Hepatocyte (in vitro differentiated cells): ENCODE data around the gene PDSS2. TPM values are rescaled to one million over a fixed set of nuclear protein-coding genes. Genes with fewer than 3 reads are reported as not detected.

Experiments used
- DNase-seq: peaks from one replicate; pipeline ENCODE4 v3.0.0-alpha.2; 2016; ENCODE audit warnings: low spot score
- H2AFZ ChIP-seq: fragments of 200-600 bp; sonication (generic); 2 replicates; pipeline ENCODE4 v1.6.0; 2016; ENCODE audit warnings: antibody characterized with exemption, mild to moderate bottlenecking
- H3K27ac ChIP-seq: fragments of 200-600 bp; sonication (generic); 2 replicates; pipeline ENCODE4 v1.5.1; 2016; ENCODE audit warnings: mild to moderate bottlenecking
- H3K27me3 ChIP-seq: fragments of 200-600 bp; sonication (generic); 2 replicates; pipeline ENCODE4 v1.6.1; 2016
- H3K36me3 ChIP-seq: fragments of 200-600 bp; sonication (generic); replicated peaks from 2 replicates; pipeline ENCODE4 v1.5.1; 2016; ENCODE audit warnings: low read depth; ENCODE audit not compliant: insufficient read depth
- H3K4me1 ChIP-seq: fragments of 200-600 bp; sonication (generic); 2 replicates; pipeline ENCODE4 v1.5.1; 2016; ENCODE audit warnings: mild to moderate bottlenecking, moderate library complexity; ENCODE audit not compliant: insufficient read depth
- H3K4me2 ChIP-seq: fragments of 200-600 bp; sonication (generic); 2 replicates; pipeline ENCODE4 v1.6.0; 2016
- H3K4me3 ChIP-seq: fragments of 200-600 bp; sonication (generic); 2 replicates; pipeline ENCODE4 v1.5.1; 2016; ENCODE audit warnings: mild to moderate bottlenecking
- H3K79me2 ChIP-seq: fragments of 200-600 bp; sonication (generic); 2 replicates; pipeline ENCODE4 v1.6.0; 2017; ENCODE audit warnings: mild to moderate bottlenecking
- H3K9me2 ChIP-seq: fragments of 200-600 bp; sonication (generic); replicated peaks from 2 replicates; pipeline ENCODE4 v1.6.0; 2017; ENCODE audit warnings: mild to moderate bottlenecking; ENCODE audit not compliant: insufficient read depth
- H3K9me3 ChIP-seq: fragments of 200-600 bp; sonication (generic); 2 replicates; pipeline ENCODE4 v1.5.1; 2016; ENCODE audit warnings: low read depth, mild to moderate bottlenecking
- H4K20me1 ChIP-seq: fragments of 200-600 bp; sonication (generic); 2 replicates; pipeline ENCODE4 v1.6.0; 2016; ENCODE audit warnings: mild to moderate bottlenecking; ENCODE audit not compliant: insufficient read depth, poor library complexity, severe bottlenecking
- EZH2 ChIP-seq: fragments of 200-600 bp; sonication (generic); IDR thresholded peaks from 2 replicates; pipeline ENCODE4 v1.6.1; 2016; ENCODE audit warnings: antibody characterized with exemption, mild to moderate bottlenecking, borderline replicate concordance
- EZH2phosphoT487 ChIP-seq: fragments of 200-600 bp; sonication (generic); IDR thresholded peaks from one replicate; pipeline ENCODE4 v1.6.1; 2018; ENCODE audit warnings: antibody characterized with exemption, mild to moderate bottlenecking, low read depth, moderate library complexity; ENCODE audit not compliant: unreplicated experiment, severe bottlenecking
- WGBS: methylation state at CpG from one replicate; pipeline ENCODE4 v1.1.6; 2016; ENCODE audit warnings: low lambda C conversion rate; ENCODE audit errors: missing lambda C conversion rate; 5-methylcytosine and 5-hydroxymethylcytosine counted together
- polyA plus RNA-seq: library from polyadenylated mRNA; unstranded; fragments of >200 nt; fragmentation: Nextera tagmentation; extraction: Ambion mirVana; gene quantifications from 2 replicates; pipeline ENCODE4 v1.2.1, GENCODE V29; 2016
- total RNA-seq: library from RNA; depleted of rRNA; stranded (reverse); fragments of >200 nt; gene quantifications from 2 replicates; pipeline ENCODE4 v1.2.3, GENCODE V29; 2014
- TF ChIP-seq, protein P1 (sequence below): fragments of 200-600 bp; sonication (generic); IDR thresholded peaks from 2 replicates; pipeline ENCODE4 v1.5.1; 2016; ENCODE audit warnings: antibody characterized with exemption, mild to moderate bottlenecking; ENCODE audit not compliant: poor library complexity

The PDSS2 gene
- total and polyA plus RNA-seq, 2 experiments from 2014 or later = 15.3 to 18.2 TPM

DNA sequence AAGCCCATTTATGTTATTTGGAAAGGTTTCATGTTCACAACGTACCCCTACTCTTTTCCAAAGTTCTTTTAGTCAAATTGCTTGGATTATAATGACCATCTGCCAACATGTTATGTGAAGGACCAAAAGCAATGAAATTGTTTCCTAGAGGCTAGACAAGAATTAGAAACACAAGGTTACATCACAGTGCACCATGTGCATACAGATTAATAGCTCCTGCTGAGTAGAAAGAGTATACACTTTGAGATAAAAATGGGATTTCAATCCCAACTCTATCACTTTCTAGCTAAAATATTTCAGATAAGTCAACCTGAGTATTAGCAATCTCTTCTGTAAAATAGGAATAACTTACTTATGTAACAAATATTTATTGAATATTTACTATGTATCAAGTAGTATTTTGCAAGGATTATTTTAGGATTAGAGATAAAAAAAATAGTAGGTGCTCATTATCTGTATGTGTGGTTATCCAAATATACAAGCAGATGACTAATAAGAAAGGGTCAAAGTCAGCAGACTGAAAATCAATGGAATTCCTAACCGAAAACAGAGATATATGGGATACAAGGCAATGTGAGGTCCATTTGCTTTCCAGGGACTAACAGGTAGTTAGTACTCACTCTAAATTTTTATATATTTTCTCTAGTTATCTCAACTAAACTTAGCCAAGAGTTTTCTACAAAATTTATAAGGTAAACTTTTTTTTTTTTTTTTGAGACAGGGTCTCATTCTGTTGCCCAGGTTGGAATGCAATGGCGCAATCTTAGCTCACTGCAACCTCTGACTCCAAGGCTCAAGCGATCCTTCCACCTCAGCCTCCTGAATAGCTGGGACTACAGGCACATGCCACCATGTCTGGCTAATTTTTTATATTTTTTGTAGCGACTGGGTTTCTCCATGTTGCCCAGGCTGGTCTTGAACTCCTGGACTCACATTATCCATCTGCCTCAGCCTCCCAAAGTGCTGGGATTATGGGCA is 127.7 kb downstream of the PDSS2 start:
- peaks cover 3% of the 10 kb centered on the region for H3K79me2 ChIP-seq
- DNase-seq = no peak
- H3K9me3 ChIP-seq = no peaks in the 10 kb centered on the region
- H4K20me1 ChIP-seq = no peaks in the 10 kb centered on the region
- WGBS = 84% methylated on average over 5 of the region's 5 CpGs
- H3K27me3 ChIP-seq = no peaks in the 10 kb centered on the region
- no peak overlapping the region for H3K4me3 ChIP-seq
- no peaks in the 10 kb centered on the region for H3K9me2 ChIP-seq
- no peak overlapping the region for H3K4me2 ChIP-seq
- H3K4me1 ChIP-seq = no peaks in the 10 kb centered on the region
- no peaks in the 10 kb centered on the region for H3K36me3 ChIP-seq
- no peak overlapping the region for H3K27ac ChIP-seq
- H2AFZ ChIP-seq = no peak overlapping the region
- TF ChIP-seq EZH2 (no peak), EZH2phosphoT487 (no peak)
- TF ChIP-seq, protein P1, sequence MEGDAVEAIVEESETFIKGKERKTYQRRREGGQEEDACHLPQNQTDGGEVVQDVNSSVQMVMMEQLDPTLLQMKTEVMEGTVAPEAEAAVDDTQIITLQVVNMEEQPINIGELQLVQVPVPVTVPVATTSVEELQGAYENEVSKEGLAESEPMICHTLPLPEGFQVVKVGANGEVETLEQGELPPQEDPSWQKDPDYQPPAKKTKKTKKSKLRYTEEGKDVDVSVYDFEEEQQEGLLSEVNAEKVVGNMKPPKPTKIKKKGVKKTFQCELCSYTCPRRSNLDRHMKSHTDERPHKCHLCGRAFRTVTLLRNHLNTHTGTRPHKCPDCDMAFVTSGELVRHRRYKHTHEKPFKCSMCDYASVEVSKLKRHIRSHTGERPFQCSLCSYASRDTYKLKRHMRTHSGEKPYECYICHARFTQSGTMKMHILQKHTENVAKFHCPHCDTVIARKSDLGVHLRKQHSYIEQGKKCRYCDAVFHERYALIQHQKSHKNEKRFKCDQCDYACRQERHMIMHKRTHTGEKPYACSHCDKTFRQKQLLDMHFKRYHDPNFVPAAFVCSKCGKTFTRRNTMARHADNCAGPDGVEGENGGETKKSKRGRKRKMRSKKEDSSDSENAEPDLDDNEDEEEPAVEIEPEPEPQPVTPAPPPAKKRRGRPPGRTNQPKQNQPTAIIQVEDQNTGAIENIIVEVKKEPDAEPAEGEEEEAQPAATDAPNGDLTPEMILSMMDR = no peak

DNA sequence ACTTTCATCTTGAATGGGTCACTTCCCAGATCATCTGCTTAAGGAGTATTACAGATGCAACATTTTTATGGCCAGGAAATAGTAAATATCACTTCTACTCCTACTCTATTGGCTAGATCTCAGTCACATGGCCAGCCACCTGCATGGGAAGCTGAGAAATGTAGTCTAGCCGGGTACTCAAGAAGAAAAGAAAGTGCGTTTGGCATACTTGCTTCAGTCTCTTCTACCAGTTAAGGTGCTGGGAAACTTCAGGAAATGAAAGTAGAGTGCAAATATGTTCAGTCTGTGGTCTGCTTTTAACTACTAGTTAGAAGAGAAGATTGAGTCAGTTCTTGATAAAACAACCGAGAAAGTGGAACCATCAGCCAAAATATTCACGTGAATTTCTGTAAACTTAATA is 129.2 kb downstream of the PDSS2 start:
- no peak overlapping the region for H3K4me2 ChIP-seq
- no peaks in the 10 kb centered on the region for H3K36me3 ChIP-seq
- no peaks in the 10 kb centered on the region for H3K9me2 ChIP-seq
- no peak overlapping the region for H3K27ac ChIP-seq
- H3K4me1 ChIP-seq = no peaks in the 10 kb centered on the region
- WGBS = 83% methylated on average over 4 of the region's 4 CpGs
- H3K79me2 ChIP-seq = no peaks in the 10 kb centered on the region
- H3K4me3 ChIP-seq = no peak overlapping the region
- no peaks in the 10 kb centered on the region for H4K20me1 ChIP-seq
- TF ChIP-seq EZH2 (no peak), EZH2phosphoT487 (no peak)
- TF ChIP-seq, protein P1 = no peak
- no peak overlapping the region for H2AFZ ChIP-seq
- H3K9me3 ChIP-seq = no peaks in the 10 kb centered on the region
- DNase-seq = peak; percentile 20
- H3K27me3 ChIP-seq = no peaks in the 10 kb centered on the region

DNA sequence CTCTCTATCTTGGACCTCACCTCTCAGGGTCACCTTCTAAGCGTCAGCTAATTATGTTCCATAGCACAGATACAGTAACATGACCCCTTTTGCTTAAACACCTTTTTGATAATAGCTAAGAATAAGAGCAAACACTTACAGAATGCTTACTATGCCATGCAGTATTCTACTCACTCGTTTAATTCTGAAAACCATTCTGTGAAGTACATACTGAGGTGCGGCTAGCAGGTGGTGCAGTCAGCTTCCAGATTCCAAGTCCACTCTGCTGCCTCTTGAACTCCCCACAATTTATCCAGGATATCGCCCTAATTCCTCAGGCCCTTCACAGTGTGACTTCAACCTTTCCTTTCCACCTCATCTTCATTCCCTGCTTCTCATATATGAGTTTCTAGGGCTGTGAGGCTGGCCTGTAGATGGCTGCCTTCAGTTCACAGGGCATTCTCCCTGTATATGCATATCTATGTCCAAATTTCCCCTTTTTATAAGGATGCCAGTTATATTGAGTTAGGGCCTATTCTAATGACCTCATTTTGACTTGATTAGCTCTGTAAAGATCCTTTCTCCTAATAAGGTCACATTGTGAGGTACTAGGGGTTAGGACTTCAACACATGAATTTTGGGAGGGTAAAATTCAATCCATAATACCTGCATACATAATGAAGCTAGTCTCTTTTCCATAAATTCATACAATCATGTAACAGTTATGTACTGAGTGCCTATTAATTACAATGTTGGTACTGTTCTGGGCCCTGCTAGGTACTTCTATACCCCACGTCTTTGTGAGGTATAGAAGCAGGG is 130.1 kb downstream of the PDSS2 start:
- 76% methylated on average over 5 of the region's 5 CpGs for WGBS
- Histone ChIP-seq H3K36me3 (no peaks in the 10 kb centered on the region), H3K4me1 (no peaks in the 10 kb centered on the region), H4K20me1 (no peaks in the 10 kb centered on the region), H3K4me3 (no peak overlapping the region), H3K4me2 (no peak overlapping the region), H3K79me2 (no peaks in the 10 kb centered on the region), H3K9me2 (no peaks in the 10 kb centered on the region), H3K27me3 (no peaks in the 10 kb centered on the region), H2AFZ (no peak overlapping the region), H3K9me3 (no peaks in the 10 kb centered on the region), H3K27ac (no peak overlapping the region)
- no peak for DNase-seq
- TF ChIP-seq EZH2phosphoT487 (no peak), EZH2 (no peak)
- TF ChIP-seq, protein P1 = no peak
